Right forelimb (tissue), 1 donor: Measurements from ENCODE around the gene EPM2A.

ENCODE experiments used
- DNase-seq: peaks from one replicate; pipeline ENCODE4 v3.0.0-alpha.2; 2018

Gene EPM2A

GRCh38 chr6:145588981-145589380 is 146.3 kb downstream of the EPM2A start:
- no peak for DNase-seq

- no peak for DNase-seq
Measured at GRCh38 chr6:145587334-145587733, 148.0 kb downstream of the EPM2A start.

GRCh38 chr6:145583753-145584152 is 151.6 kb downstream of the EPM2A start:
- DNase-seq, result no peak
